Measurements from ENCODE around the gene GLDC. TPM values are rescaled to one million over a fixed set of nuclear protein-coding genes. Genes with fewer than 3 reads are reported as not detected.

The GLDC gene
- total RNA-seq (2021; ENCODE audit: unreplicated experiment): 4.0 TPM
- 5.8 TPM for polyA plus RNA-seq (2012; ENCODE audit: insufficient read length)
- Bru-seq, nascent RNA: percentile 39 among the genes with signal in this experiment
- percentile 40 among the genes with signal in this experiment for BruChase-seq, experiment 1, labeled RNA remaining after a 2-hour chase
- percentile 42 among the genes with signal in this experiment for BruChase-seq, experiment 2, labeled RNA remaining after a 6-hour chase
- long read RNA-seq, transcript GLDC-201 (25 exons, 3,900 nt): major isoform, 5 of 14 reads
- long read RNA-seq, partial matches to known transcripts: 4 of 14 reads
- long read RNA-seq, other reads (novel, unspliced or antisense): 5 of 14 reads

GRCh38 chr9:6645355-6646292, at the start of gene GLDC:
Gene GLDC (minus strand): TSS chr9:6645729. CDS start chr9:6645499, 230 bp downstream.
- Histone ChIP-seq H3K36me3 (ENCODE audit: control insufficient read depth, insufficient read depth, low read length) (no peaks in the 10 kb centered on the region; the same call in 1 of the 2 replicates), H3K4me3 (ENCODE audit: low read depth in 2 of 2, low read length in 2 of 2) (peak within 1 kb of the TSS; percentile 54 to 56), H3K9me3 (ENCODE audit: control insufficient read depth, insufficient read depth, low read depth, low read length) (no peaks in the 10 kb centered on the region), H3K27ac (ENCODE audit: low read length) (peak within 1 kb of the TSS; percentile 42), H3K27me3 (ENCODE audit: control insufficient read depth, insufficient read depth, low read length) (no peaks in the 10 kb centered on the region), H3K4me1 (ENCODE audit: control insufficient read depth, insufficient read depth, low read length) (no peaks in the 10 kb centered on the region)
- in situ Hi-C loops (cut with HindIII; ENCODE audit: low pct_unique_long_range_greater_than_20kb, low sequenced_read_pairs): no loop called here
- no TSS peak for BruUV-seq (replicated peaks)
- CTCF ChIA-PET: no interaction called here
- intact Hi-C loops (cut with micrococcal nuclease; ENCODE audit: unreplicated experiment): no loop called here
- POLR2A ChIA-PET: no interaction called here
- DNase-seq (ENCODE audit: low read depth, low spot score): peak; percentile 15
- peak; percentile 97 for ATAC-seq
- TF ChIP-seq TCF7L2 (IDR thresholded peaks at IDR 0.05; ENCODE audit: low read depth, low read length) (peak; percentile 29; the same call in 1 of the 2 replicates), POLR2AphosphoS5 (IDR thresholded peaks at IDR 0.05; ENCODE audit: low read depth, low read length) (no peak)

- BruUV-seq (replicated peaks): no TSS peak
- ChIA-PET POLR2A (no interaction called here), CTCF (no interaction called here)
- DNase-seq (ENCODE audit: low read depth, low spot score): no peak
- no peak for ATAC-seq
- TF ChIP-seq, protein P1, sequence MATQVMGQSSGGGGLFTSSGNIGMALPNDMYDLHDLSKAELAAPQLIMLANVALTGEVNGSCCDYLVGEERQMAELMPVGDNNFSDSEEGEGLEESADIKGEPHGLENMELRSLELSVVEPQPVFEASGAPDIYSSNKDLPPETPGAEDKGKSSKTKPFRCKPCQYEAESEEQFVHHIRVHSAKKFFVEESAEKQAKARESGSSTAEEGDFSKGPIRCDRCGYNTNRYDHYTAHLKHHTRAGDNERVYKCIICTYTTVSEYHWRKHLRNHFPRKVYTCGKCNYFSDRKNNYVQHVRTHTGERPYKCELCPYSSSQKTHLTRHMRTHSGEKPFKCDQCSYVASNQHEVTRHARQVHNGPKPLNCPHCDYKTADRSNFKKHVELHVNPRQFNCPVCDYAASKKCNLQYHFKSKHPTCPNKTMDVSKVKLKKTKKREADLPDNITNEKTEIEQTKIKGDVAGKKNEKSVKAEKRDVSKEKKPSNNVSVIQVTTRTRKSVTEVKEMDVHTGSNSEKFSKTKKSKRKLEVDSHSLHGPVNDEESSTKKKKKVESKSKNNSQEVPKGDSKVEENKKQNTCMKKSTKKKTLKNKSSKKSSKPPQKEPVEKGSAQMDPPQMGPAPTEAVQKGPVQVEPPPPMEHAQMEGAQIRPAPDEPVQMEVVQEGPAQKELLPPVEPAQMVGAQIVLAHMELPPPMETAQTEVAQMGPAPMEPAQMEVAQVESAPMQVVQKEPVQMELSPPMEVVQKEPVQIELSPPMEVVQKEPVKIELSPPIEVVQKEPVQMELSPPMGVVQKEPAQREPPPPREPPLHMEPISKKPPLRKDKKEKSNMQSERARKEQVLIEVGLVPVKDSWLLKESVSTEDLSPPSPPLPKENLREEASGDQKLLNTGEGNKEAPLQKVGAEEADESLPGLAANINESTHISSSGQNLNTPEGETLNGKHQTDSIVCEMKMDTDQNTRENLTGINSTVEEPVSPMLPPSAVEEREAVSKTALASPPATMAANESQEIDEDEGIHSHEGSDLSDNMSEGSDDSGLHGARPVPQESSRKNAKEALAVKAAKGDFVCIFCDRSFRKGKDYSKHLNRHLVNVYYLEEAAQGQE (IDR thresholded peaks at IDR 0.05; ENCODE audit: insufficient read depth in 1 of 2, low read depth in 2 of 2, low read length in 1 of 2): no peak
- TF ChIP-seq POLR2AphosphoS5 (IDR thresholded peaks at IDR 0.05; ENCODE audit: low read depth, low read length): no peak
- no peak for TF ChIP-seq SIN3A (IDR thresholded peaks at IDR 0.05; ENCODE audit: borderline replicate concordance, insufficient read depth, low read depth, low read length)
- TF ChIP-seq TCF7L2 (IDR thresholded peaks at IDR 0.05; ENCODE audit: low read depth, low read length): no peak
- TF ChIP-seq, protein P2, sequence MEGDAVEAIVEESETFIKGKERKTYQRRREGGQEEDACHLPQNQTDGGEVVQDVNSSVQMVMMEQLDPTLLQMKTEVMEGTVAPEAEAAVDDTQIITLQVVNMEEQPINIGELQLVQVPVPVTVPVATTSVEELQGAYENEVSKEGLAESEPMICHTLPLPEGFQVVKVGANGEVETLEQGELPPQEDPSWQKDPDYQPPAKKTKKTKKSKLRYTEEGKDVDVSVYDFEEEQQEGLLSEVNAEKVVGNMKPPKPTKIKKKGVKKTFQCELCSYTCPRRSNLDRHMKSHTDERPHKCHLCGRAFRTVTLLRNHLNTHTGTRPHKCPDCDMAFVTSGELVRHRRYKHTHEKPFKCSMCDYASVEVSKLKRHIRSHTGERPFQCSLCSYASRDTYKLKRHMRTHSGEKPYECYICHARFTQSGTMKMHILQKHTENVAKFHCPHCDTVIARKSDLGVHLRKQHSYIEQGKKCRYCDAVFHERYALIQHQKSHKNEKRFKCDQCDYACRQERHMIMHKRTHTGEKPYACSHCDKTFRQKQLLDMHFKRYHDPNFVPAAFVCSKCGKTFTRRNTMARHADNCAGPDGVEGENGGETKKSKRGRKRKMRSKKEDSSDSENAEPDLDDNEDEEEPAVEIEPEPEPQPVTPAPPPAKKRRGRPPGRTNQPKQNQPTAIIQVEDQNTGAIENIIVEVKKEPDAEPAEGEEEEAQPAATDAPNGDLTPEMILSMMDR (IDR thresholded peaks at IDR 0.05): no peak
- Histone ChIP-seq H3K4me1 (ENCODE audit: control insufficient read depth, insufficient read depth, low read length) (no peaks in the 10 kb centered on the region), H3K4me3 (ENCODE audit: low read depth in 2 of 2, low read length in 2 of 2) (no peak overlapping the region), H3K9me3 (ENCODE audit: control insufficient read depth, insufficient read depth, low read depth, low read length) (no peaks in the 10 kb centered on the region), H3K27ac (ENCODE audit: low read length) (no peak overlapping the region), H3K27me3 (ENCODE audit: control insufficient read depth, insufficient read depth, low read length) (no peaks in the 10 kb centered on the region), H3K36me3 (ENCODE audit: control insufficient read depth, insufficient read depth, low read length) (no peaks in the 10 kb centered on the region)
- intact Hi-C loops (cut with micrococcal nuclease; ENCODE audit: unreplicated experiment) (no loop called here), in situ Hi-C loops (cut with HindIII; ENCODE audit: low pct_unique_long_range_greater_than_20kb, low sequenced_read_pairs) (no loop called here)
These were observed 47.4 kb upstream of the GLDC start for GRCh38 chr9:6692881-6693361.

Data from Panc1 (cell line).